GM10248 (cell line): ENCODE results near the gene BPIFB2.

Experiments used
- CTCF ChIA-PET: fragments of 300-600 bp; sonication (Branson Sonifier 250); formaldehyde crosslinking; extraction: SDS; loops from one replicate; lab custom pipeline; 2021; ENCODE audit warnings: antibody characterized with exemption; lab: Yijun Ruan, JAX
- POLR2A ChIA-PET: fragments of 350-650 bp; sonication (Branson Sonifier 250); formaldehyde crosslinking; extraction: SDS; loops from one replicate; lab custom pipeline; 2020; ENCODE audit warnings: antibody characterized with exemption; lab: Yijun Ruan, JAX
- DNase-seq: peaks from one replicate; pipeline ENCODE4 v3.0.0; 2012; ENCODE audit errors: extremely low spot score
- CTCF ChIP-seq: IDR thresholded peaks from 2 replicates; pipeline ENCODE4 v1.5.1; 2012; ENCODE audit warnings: mild to moderate bottlenecking, low read depth; ENCODE audit errors: extremely low read depth, missing control alignments, control extremely low read depth

The BPIFB2 gene

GRCh38 chr20:33053291-33054106 lies 46.0 kb downstream of the BPIFB2 start, which contains the start of gene BPIFB3:
Gene BPIFB3, plus strand, starts transcription at chr20:33053903. Its CDS starts 1,533 bp downstream, at chr20:33055436.
- no peak for DNase-seq
- ChIA-PET CTCF (no interaction called here), POLR2A (no interaction called here)
- no peak for TF ChIP-seq CTCF

GRCh38 chr20:33054381-33054780 lies 46.9 kb downstream of the BPIFB2 start:
- DNase-seq, result no peak
- CTCF ChIA-PET, result interaction anchor here (0.7 kb wide), 1 partner anchor 22 kb away, joined by 3 read pairs; no protein-coding TSS in a partner anchor
- POLR2A ChIA-PET, result no interaction called here
- no peak for TF ChIP-seq CTCF

- no peak for TF ChIP-seq CTCF
- no peak for DNase-seq
- POLR2A ChIA-PET, result no interaction called here
- CTCF ChIA-PET, result interaction anchor here (0.7 kb wide), 1 partner anchor 23 kb away, joined by 3 read pairs; no protein-coding TSS in a partner anchor
Measured at GRCh38 chr20:33054791-33055190, 47.3 kb downstream of the BPIFB2 start.

- ChIA-PET CTCF (interaction anchor here (1.8 kb wide), 1 partner anchor 9 kb away, joined by 4 read pairs; no protein-coding TSS in a partner anchor), POLR2A (no interaction called here)
Measured at GRCh38 chr20:33059136-33059535, 51.6 kb downstream of the BPIFB2 start.

GRCh38 chr20:33059741-33060390 lies 52.4 kb downstream of the BPIFB2 start:
- POLR2A ChIA-PET, result no interaction called here
- CTCF ChIA-PET, result no interaction called here
- DNase-seq, result no peak

More at GRCh38 chr20:33059136-33059535, 51.6 kb downstream of the BPIFB2 start:
- no peak for DNase-seq
- TF ChIP-seq CTCF, result no peak

More at GRCh38 chr20:33059741-33060390, 52.4 kb downstream of the BPIFB2 start:
- TF ChIP-seq CTCF, result no peak
